Kidney (tissue), 14 donors: ENCODE measurements around the gene PLCB2. TPM values are rescaled to one million over a fixed set of nuclear protein-coding genes. Genes with fewer than 3 reads are reported as not detected.

Experiments used
- DNase-seq, 5 donors: peaks; one replicate each; pipeline ENCODE4 v3.0.0-alpha.2; 2013 to 2020
- FAIRE-seq: peaks from 2 replicates; lab custom pipeline; 2012; peaks lifted over from hg19 to GRCh38; lab: Jason Lieb, UNC
- H3K27ac ChIP-seq, 2 donors: one replicate each; pipeline ENCODE4 v1.7.0; 2013; ENCODE audit warnings: low read depth in 2 of 2, low read length in 2 of 2, inconsistent platforms in 1 of 2
- H3K27me3 ChIP-seq: one replicate; pipeline ENCODE4 v1.7.1; 2013; ENCODE audit warnings: low read length, inconsistent platforms; ENCODE audit not compliant: control insufficient read depth, insufficient read depth
- H3K36me3 ChIP-seq, 3 donors: one replicate each; pipeline versions ENCODE4 v1.7.0 to v1.7.1; 2013; ENCODE audit warnings: low read length in 3 of 3, control low read depth in 1 of 3, inconsistent platforms in 1 of 3; ENCODE audit not compliant: insufficient read depth in 3 of 3, control insufficient read depth in 2 of 3
- H3K4me1 ChIP-seq, 3 donors: one replicate each; pipeline versions ENCODE4 v1.7.0 to v1.7.1; 2013; ENCODE audit warnings: low read length in 3 of 3, inconsistent platforms in 1 of 3, low read depth in 1 of 3; ENCODE audit not compliant: control insufficient read depth in 2 of 3, insufficient read depth in 2 of 3
- H3K4me3 ChIP-seq, 3 donors: one replicate each; pipeline versions ENCODE4 v1.7.0 to v1.8.1; 2013; ENCODE audit warnings: low read length in 3 of 3, control low read depth in 1 of 3, inconsistent platforms in 1 of 3
- H3K9ac ChIP-seq, 3 donors: one replicate each; pipeline versions ENCODE4 v1.7.0 to v1.7.1; 2013; ENCODE audit warnings: low read length in 3 of 3, control low read depth in 1 of 3, inconsistent platforms in 1 of 3
- H3K9me3 ChIP-seq, 3 donors: one replicate each; pipeline versions ENCODE4 v1.7.0 to v1.7.1; 2013; ENCODE audit warnings: low read length in 3 of 3, control low read depth in 1 of 3, inconsistent platforms in 1 of 3; ENCODE audit not compliant: control insufficient read depth in 2 of 3, insufficient read depth in 1 of 3
- CTCF ChIP-seq: IDR thresholded peaks from 3 replicates; pipeline ENCODE4 v1.5.1; 2012; ENCODE audit warnings: mild to moderate bottlenecking, moderate library complexity, borderline replicate concordance; ENCODE audit not compliant: insufficient read depth; ENCODE audit errors: extremely low read depth
- intact Hi-C: fragments of 100-400 bp; cut with DNase I; formaldehyde crosslinking; loops from one replicate; pipeline ENCODE4 v1.11.1; 2022
- polyA plus RNA-seq: library from polyadenylated mRNA; stranded (reverse); fragments of 350-450 nt; fragmentation: Illumina TruSeq; extraction: RNeasy Lipid Tissue Mini Kit (QIAGEN cat#74804); gene quantifications from one replicate; pipeline ENCODE4 v1.2.3, GENCODE V29; 2014; ENCODE audit warnings: low read depth, low replicate concordance; ENCODE audit not compliant: insufficient read depth
- total RNA-seq: library from RNA; stranded (reverse); fragmentation: NEBNext Ultra II Directional; extraction: Animal tissue kit (Norgen Biotek cat#: 25700); gene quantifications from one replicate; pipeline ENCODE4 v1.2.1, GENCODE V29; 2021
- donor health status: control.
- donor health status: control.
- donor health status: control.
- donor health status: control.
- donor health status: control.
- donor health status: DM: yes; HTN: yes; CAD: no.
- donor health status: Normal renal cell carcinoma (clear cell type).

The PLCB2 gene
- total and polyA plus RNA-seq, 2 donors from 2014 or later = 4.4 to 37.2 TPM

GRCh38 chr15:40328176-40328575 is 20.4 kb upstream of the PLCB2 start:
- intact Hi-C loops = no loop called here
- no peak overlapping the region for H3K9ac ChIP-seq
- H3K4me3 ChIP-seq = no peak overlapping the region
- peaks cover 0 to 9% (median 0%) of the 10 kb centered on the region in 3 donors for H3K4me1 ChIP-seq
- TF ChIP-seq CTCF = no peak
- H3K9me3 ChIP-seq = no peaks in the 10 kb centered on the region
- no peaks in the 10 kb centered on the region for H3K36me3 ChIP-seq
- H3K27me3 ChIP-seq = no peaks in the 10 kb centered on the region
- H3K27ac ChIP-seq = no peak overlapping the region
- FAIRE-seq = no peak
- DNase-seq = no peak

DNA sequence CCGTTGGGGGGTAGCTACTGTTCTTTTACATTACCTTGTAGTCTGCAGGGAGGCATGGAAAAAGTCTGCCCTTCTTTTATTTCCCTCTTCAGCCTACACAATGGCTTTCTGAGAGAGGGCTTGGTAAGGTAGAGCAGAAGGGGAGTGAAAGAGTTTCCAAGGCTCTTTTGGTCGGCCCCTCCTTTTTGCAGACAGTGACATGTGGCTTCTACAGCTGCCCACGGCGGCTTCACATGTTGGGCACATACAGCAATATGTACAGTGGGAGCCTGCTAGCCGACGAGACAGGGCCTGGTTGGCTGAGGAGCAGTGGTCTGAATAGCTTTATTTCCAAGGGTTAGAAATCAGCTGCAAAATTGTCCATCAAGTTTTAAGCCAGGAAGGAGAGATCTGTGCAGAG is 19.7 kb upstream of the PLCB2 start:
- no peak for TF ChIP-seq CTCF
- Histone ChIP-seq H3K9me3 (no peaks in the 10 kb centered on the region), H3K9ac (no peak overlapping the region), H3K4me1 (peaks cover 0 to 12% (median 0%) of the 10 kb centered on the region in 3 donors), H3K27ac (no peak overlapping the region), H3K4me3 (no peak overlapping the region), H3K36me3 (no peaks in the 10 kb centered on the region), H3K27me3 (no peaks in the 10 kb centered on the region)
- FAIRE-seq (no peak), DNase-seq (no peak)
- intact Hi-C loops = no loop called here

- FAIRE-seq (no peak), DNase-seq (no peak)
- no peak overlapping the region for H3K27ac ChIP-seq
- no peak overlapping the region for H3K9ac ChIP-seq
- no peak for TF ChIP-seq CTCF
- H3K4me3 ChIP-seq = no peak overlapping the region
- H3K9me3 ChIP-seq = no peaks in the 10 kb centered on the region
- no peaks in the 10 kb centered on the region for H3K36me3 ChIP-seq
- H3K27me3 ChIP-seq = no peaks in the 10 kb centered on the region
- H3K4me1 ChIP-seq = peaks cover 0 to 12% (median 0%) of the 10 kb centered on the region in 3 donors
- intact Hi-C loops = no loop called here
These were observed 18.0 kb upstream of the PLCB2 start for GRCh38 chr15:40325700-40326099.

- Histone ChIP-seq H3K36me3 (no peaks in the 10 kb centered on the region), H3K27me3 (no peaks in the 10 kb centered on the region), H3K4me3 (peak overlapping the region in 2 of 3 donors; percentile 45 to 50), H3K9me3 (no peaks in the 10 kb centered on the region), H3K9ac (no peak overlapping the region), H3K4me1 (peaks cover 0 to 12% (median 0%) of the 10 kb centered on the region in 3 donors), H3K27ac (no peak overlapping the region)
- intact Hi-C loops = no loop called here
- no peak for DNase-seq
- no peak for TF ChIP-seq CTCF
- no peak for FAIRE-seq
These were observed 17.5 kb upstream of the PLCB2 start for GRCh38 chr15:40325188-40325587.
